HG02981 (cell line): Measurements from ENCODE around the gene PCDHGC3.

Source experiments
- ATAC-seq: cut with Tn5 transposase; IDR thresholded peaks from one replicate; pipeline ENCODE4 v1.9.1; 2021; ENCODE audit warnings: mild to moderate bottlenecking, moderate library complexity; ENCODE audit not compliant: unreplicated experiment

PCDHGC3 gene

GRCh38 chr5:141484641-141485311 lies 9.0 kb downstream of the PCDHGC3 start, which contains the start of gene PCDHGC4:
PCDHGC4 (plus strand) TSS chr5:141485030; CDS start chr5:141485174, 144 bp downstream.
- no peak for ATAC-seq

GRCh38 chr5:141485321-141486055 lies 9.7 kb downstream of the PCDHGC3 start:
- no peak for ATAC-seq

GRCh38 chr5:141486091-141486490 lies 10.3 kb downstream of the PCDHGC3 start:
- ATAC-seq: no peak

- ATAC-seq: no peak
These were observed 11.4 kb downstream of the PCDHGC3 start for GRCh38 chr5:141487131-141487530.

GRCh38 chr5:141488591-141489561 lies 13.1 kb downstream of the PCDHGC3 start, which contains the start of gene PCDHGC5:
PCDHGC5 (plus strand) TSS chr5:141489081; CDS start chr5:141489241, 160 bp downstream.
- ATAC-seq: no peak

GRCh38 chr5:141489841-141490240 lies 14.1 kb downstream of the PCDHGC3 start:
- ATAC-seq: no peak

GRCh38 chr5:141490271-141490670 lies 14.5 kb downstream of the PCDHGC3 start:
- no peak for ATAC-seq

- no peak for ATAC-seq
These were observed 15.0 kb downstream of the PCDHGC3 start for GRCh38 chr5:141490771-141491170.

- peak; percentile 21 for ATAC-seq
These were observed 15.8 kb downstream of the PCDHGC3 start for GRCh38 chr5:141491323-141492167.

- ATAC-seq: peak; percentile 57
These were observed 16.6 kb downstream of the PCDHGC3 start for GRCh38 chr5:141492168-141492885.

GRCh38 chr5:141493500-141494422 lies 18.0 kb downstream of the PCDHGC3 start:
- no peak for ATAC-seq

GRCh38 chr5:141494761-141495452 lies 19.1 kb downstream of the PCDHGC3 start:
- ATAC-seq: no peak

- no peak for ATAC-seq
These were observed 19.7 kb downstream of the PCDHGC3 start for GRCh38 chr5:141495453-141495811.

- no peak for ATAC-seq
These were observed 20.3 kb downstream of the PCDHGC3 start for GRCh38 chr5:141496038-141496437.

GRCh38 chr5:141501761-141502160 lies 26.0 kb downstream of the PCDHGC3 start:
- no peak for ATAC-seq

GRCh38 chr5:141503681-141504080 lies 27.9 kb downstream of the PCDHGC3 start:
- no peak for ATAC-seq

GRCh38 chr5:141504216-141504615 lies 28.4 kb downstream of the PCDHGC3 start:
- ATAC-seq: no peak
